Caco-2 (cell line): Measurements from ENCODE around the gene TRIM2. TPM values are rescaled to one million over a fixed set of nuclear protein-coding genes. Genes with fewer than 3 reads are reported as not detected.

Experiments used
- BruUV-seq: library from RNA; stranded (reverse); fragments of 400-500 nt; replicated peaks from 2 replicates; lab custom pipeline; 2021; lab: Mats Ljungman, UMichigan
- CTCF ChIA-PET: fragments of 300-600 bp; sonication (Branson Sonifier 250); formaldehyde crosslinking; loops from one replicate; lab custom pipeline; 2022; ENCODE audit warnings: antibody characterized with exemption; lab: Charles Lee
- POLR2A ChIA-PET: fragments of 300-600 bp; sonication (Branson Sonifier 250); formaldehyde crosslinking; loops from one replicate; lab custom pipeline; 2022; ENCODE audit warnings: antibody characterized with exemption; lab: Charles Lee
- DNase-seq, 2 experiments: peaks; one replicate each; pipeline versions ENCODE4 v3.0.0 to v3.0.0-alpha.2; 2020 to 2022
- H3K27me3 ChIP-seq: replicated peaks from 2 replicates; pipeline ENCODE4 v1.6.0; 2011; ENCODE audit warnings: low read length; ENCODE audit not compliant: control insufficient read depth, insufficient read depth
- H3K36me3 ChIP-seq: 2 replicates; pipeline ENCODE4 v1.5.1; 2011; ENCODE audit warnings: low read length; ENCODE audit not compliant: control insufficient read depth, insufficient read depth
- H3K4me1 ChIP-seq: fragments of 250-450 bp; sonication (Bioruptor Pico); 2 replicates; pipeline ENCODE4 v1.5.1; 2020; ENCODE audit warnings: mild to moderate bottlenecking
- H3K4me3 ChIP-seq: 2 replicates; pipeline ENCODE4 v1.5.1; 2011; ENCODE audit warnings: low read depth, mild to moderate bottlenecking, control low read depth, low read length
- H3K9me3 ChIP-seq: fragments of 250-450 bp; sonication (Bioruptor Pico); 2 replicates; pipeline ENCODE4 v1.5.1; 2020; ENCODE audit warnings: mild to moderate bottlenecking, moderate library complexity
- H3K27ac Mint-ChIP-seq: one replicate; pipeline ENCODE4 v1.8.0; 2022; ENCODE audit warnings: mixed read lengths; ENCODE audit not compliant: unreplicated experiment
- H3K27me3 Mint-ChIP-seq: one replicate; pipeline ENCODE4 v1.8.0; 2022; ENCODE audit warnings: mixed read lengths; ENCODE audit not compliant: insufficient read depth, unreplicated experiment
- H3K36me3 Mint-ChIP-seq: one replicate; pipeline ENCODE4 v1.8.0; 2022; ENCODE audit warnings: mild to moderate bottlenecking, mixed read lengths; ENCODE audit not compliant: insufficient read depth, unreplicated experiment
- H3K4me1 Mint-ChIP-seq: one replicate; pipeline ENCODE4 v1.8.0; 2022; ENCODE audit warnings: low read depth, mixed read lengths; ENCODE audit not compliant: unreplicated experiment
- H3K4me3 Mint-ChIP-seq: one replicate; pipeline ENCODE4 v1.8.0; 2022; ENCODE audit warnings: mild to moderate bottlenecking, moderate library complexity, mixed read lengths; ENCODE audit not compliant: unreplicated experiment
- H3K9me3 Mint-ChIP-seq: one replicate; pipeline ENCODE4 v1.8.0; 2022; ENCODE audit warnings: mixed read lengths; ENCODE audit not compliant: unreplicated experiment
- intact Hi-C: fragments of 100-400 bp; cut with micrococcal nuclease; formaldehyde crosslinking; loops from one replicate; pipeline ENCODE4 v1.10.0; 2022; ENCODE audit not compliant: unreplicated experiment
- total RNA-seq: library from RNA; stranded (reverse); gene quantifications from 2 replicates; pipeline ENCODE4 v1.2.3, GENCODE V29; 2022
- TF ChIP-seq, protein P1 (sequence below), 2 experiments: fragments of 200-600 bp in 1 of 2; IDR thresholded peaks; 1 replicate in 1 of 2; 2 replicates in 1 of 2; pipeline versions ENCODE4 v1.5.1 to v1.8.0; 2011 to 2022; ENCODE audit warnings: antibody characterized with exemption in 1 of 2, control low read depth in 1 of 2, inconsistent platforms in 1 of 2, low read depth in 1 of 2, low read length in 1 of 2, mild to moderate bottlenecking in 1 of 2, moderate library complexity in 1 of 2; ENCODE audit not compliant: insufficient read depth in 1 of 2, severe bottlenecking in 1 of 2, unreplicated experiment in 1 of 2

Gene TRIM2
- total RNA-seq, 1 experiment from 2014 or later: 62.3 TPM

DNA sequence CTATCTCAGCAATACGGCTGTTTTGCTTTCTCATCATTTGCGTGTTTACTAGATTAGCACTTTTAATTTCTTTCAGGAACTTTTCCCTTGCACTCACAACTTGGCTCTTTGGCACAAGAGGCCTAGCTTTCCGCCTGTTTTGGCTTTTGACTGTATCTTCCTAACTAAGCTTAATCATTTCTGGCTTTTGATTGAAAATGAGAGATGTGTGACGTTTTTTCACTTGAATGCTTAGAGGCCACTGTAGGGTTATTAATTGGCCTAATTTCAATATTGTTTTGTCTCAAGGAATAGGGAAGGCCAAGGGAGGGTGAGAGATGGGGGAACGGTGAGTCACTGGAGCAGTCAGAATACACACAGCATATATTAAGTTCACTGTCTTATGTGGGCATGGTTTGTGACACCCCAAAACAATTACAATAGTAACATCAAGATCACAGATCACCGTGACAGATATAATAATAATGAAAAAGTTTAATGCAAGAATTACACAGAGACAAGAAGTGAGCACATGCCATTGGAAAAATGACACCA, 167.5 kb downstream of the TRIM2 start:
- Mint-ChIP-seq H3K36me3 (peaks cover 20% of the 10 kb centered on the region), H3K27ac (no peak overlapping the region), H3K4me3 (no peak overlapping the region), H3K27me3 (no peaks in the 10 kb centered on the region), H3K4me1 (no peaks in the 10 kb centered on the region), H3K9me3 (peaks cover 16% of the 10 kb centered on the region)
- H3K4me3 ChIP-seq: no peak overlapping the region
- peaks cover 10% of the 10 kb centered on the region; the same call in 1 of the 2 replicates for H3K4me1 ChIP-seq
- no peaks in the 10 kb centered on the region for H3K36me3 ChIP-seq
- POLR2A ChIA-PET: no interaction called here
- CTCF ChIA-PET: no interaction called here
- BruUV-seq: no TSS peak
- DNase-seq: no peak
- H3K9me3 ChIP-seq: 0 out of 2 replicates have a peak, but pooled peaks cover 2% of the 10 kb centered on the region
- intact Hi-C loops: no loop called here
- TF ChIP-seq, protein P1, sequence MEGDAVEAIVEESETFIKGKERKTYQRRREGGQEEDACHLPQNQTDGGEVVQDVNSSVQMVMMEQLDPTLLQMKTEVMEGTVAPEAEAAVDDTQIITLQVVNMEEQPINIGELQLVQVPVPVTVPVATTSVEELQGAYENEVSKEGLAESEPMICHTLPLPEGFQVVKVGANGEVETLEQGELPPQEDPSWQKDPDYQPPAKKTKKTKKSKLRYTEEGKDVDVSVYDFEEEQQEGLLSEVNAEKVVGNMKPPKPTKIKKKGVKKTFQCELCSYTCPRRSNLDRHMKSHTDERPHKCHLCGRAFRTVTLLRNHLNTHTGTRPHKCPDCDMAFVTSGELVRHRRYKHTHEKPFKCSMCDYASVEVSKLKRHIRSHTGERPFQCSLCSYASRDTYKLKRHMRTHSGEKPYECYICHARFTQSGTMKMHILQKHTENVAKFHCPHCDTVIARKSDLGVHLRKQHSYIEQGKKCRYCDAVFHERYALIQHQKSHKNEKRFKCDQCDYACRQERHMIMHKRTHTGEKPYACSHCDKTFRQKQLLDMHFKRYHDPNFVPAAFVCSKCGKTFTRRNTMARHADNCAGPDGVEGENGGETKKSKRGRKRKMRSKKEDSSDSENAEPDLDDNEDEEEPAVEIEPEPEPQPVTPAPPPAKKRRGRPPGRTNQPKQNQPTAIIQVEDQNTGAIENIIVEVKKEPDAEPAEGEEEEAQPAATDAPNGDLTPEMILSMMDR (IDR thresholded peaks at IDR 0.05; ENCODE audit: insufficient read depth in 1 of 2, low read depth in 1 of 2, low read length in 1 of 2, severe bottlenecking in 1 of 2, unreplicated experiment in 1 of 2): no peak
- H3K27me3 ChIP-seq: no peaks in the 10 kb centered on the region

DNA sequence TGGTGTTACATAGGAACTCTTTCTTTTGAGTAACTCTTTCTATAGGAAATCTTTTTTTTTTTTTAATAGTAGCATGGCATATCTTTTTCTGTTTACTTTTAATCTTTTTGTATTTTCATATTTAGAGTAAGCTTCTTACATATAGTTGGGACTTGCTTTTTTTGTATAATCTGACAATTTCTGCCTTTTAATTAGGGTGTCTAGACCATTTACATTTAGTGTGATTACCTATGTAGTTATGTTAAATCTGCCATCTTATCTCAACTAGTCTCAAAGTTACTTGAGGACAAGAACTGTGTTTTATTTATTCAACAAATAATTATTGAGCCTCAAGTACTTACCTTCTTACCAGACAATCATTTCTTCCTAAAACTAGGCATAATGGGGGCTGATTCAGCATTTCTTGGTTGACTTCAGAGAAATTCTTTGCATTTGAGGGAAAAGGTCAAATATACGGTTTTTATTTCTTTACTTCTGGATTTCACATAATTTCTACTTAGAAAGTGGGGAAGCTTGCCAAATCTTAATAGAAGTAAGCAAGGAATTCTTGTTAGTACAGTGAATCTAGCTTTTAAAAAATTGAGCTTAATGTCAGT, 168.8 kb downstream of the TRIM2 start:
- intact Hi-C loops: no loop called here
- peaks cover 20% of the 10 kb centered on the region for H3K36me3 Mint-ChIP-seq
- CTCF ChIA-PET: no interaction called here

DNA sequence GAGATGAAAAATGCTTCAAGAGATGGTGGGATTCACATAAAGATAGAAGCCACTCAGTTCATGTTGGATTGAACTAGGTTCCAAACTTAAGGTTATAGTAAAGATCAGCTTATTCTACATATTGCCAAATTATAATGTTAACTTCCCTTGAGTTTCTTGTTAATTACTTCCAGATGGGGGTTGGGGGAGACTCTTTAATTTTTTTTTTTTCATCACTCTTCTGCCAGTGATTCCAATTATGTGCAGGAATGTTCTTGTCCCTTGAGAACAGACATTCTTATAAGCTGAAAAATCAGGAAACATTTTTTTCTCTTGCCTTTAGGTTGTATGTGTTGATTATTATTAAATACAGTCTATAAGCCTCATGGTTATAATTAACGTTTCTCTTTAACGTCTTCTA, 170.2 kb downstream of the TRIM2 start:
- no peaks in the 10 kb centered on the region for H3K27me3 Mint-ChIP-seq
- no TSS peak for BruUV-seq
- POLR2A ChIA-PET: no interaction called here

More for the DNA sequence above, 168.8 kb downstream of the TRIM2 start:
- H3K4me3 Mint-ChIP-seq: no peak overlapping the region
- Histone ChIP-seq H3K4me1 (peaks cover 10% of the 10 kb centered on the region; the same call in 1 of the 2 replicates), H3K9me3 (0 out of 2 replicates have a peak, but pooled peaks cover 2% of the 10 kb centered on the region), H3K27me3 (no peaks in the 10 kb centered on the region), H3K36me3 (no peaks in the 10 kb centered on the region), H3K4me3 (no peak overlapping the region)
- H3K4me1 Mint-ChIP-seq: no peaks in the 10 kb centered on the region
- peaks cover 16% of the 10 kb centered on the region for H3K9me3 Mint-ChIP-seq
- DNase-seq: no peak
- H3K27ac Mint-ChIP-seq: no peak overlapping the region
- BruUV-seq: no TSS peak
- TF ChIP-seq, protein P1 (IDR thresholded peaks at IDR 0.05; ENCODE audit: insufficient read depth in 1 of 2, low read depth in 1 of 2, low read length in 1 of 2, severe bottlenecking in 1 of 2, unreplicated experiment in 1 of 2): no peak
- POLR2A ChIA-PET: no interaction called here
- no peaks in the 10 kb centered on the region for H3K27me3 Mint-ChIP-seq

More for the DNA sequence above, 170.2 kb downstream of the TRIM2 start:
- H3K4me3 Mint-ChIP-seq: no peak overlapping the region
- H3K9me3 ChIP-seq: 0 out of 2 replicates have a peak, but pooled peaks cover 2% of the 10 kb centered on the region
- TF ChIP-seq, protein P1 (IDR thresholded peaks at IDR 0.05; ENCODE audit: insufficient read depth in 1 of 2, low read depth in 1 of 2, low read length in 1 of 2, severe bottlenecking in 1 of 2, unreplicated experiment in 1 of 2): no peak
- no peak overlapping the region for H3K27ac Mint-ChIP-seq
- CTCF ChIA-PET: interaction anchor here (1.0 kb wide), 1 partner anchor 269 kb away, joined by 4 read pairs; no protein-coding TSS in a partner anchor
- no peak overlapping the region for H3K4me3 ChIP-seq
- no peaks in the 10 kb centered on the region for H3K36me3 ChIP-seq
- DNase-seq: no peak
- H3K9me3 Mint-ChIP-seq: peaks cover 16% of the 10 kb centered on the region
- intact Hi-C loops: no loop called here
- no peaks in the 10 kb centered on the region for H3K27me3 ChIP-seq
- H3K4me1 Mint-ChIP-seq: no peaks in the 10 kb centered on the region
- peaks cover 20% of the 10 kb centered on the region for H3K36me3 Mint-ChIP-seq
- peaks cover 10% of the 10 kb centered on the region; the same call in 1 of the 2 replicates for H3K4me1 ChIP-seq
